Activated CD4-positive, alpha-beta T cell treated with anti-CD3 and anti-CD28 coated beads, Interleukin-2, amount 10 ng/mL, durations not matched to agents 24 days and 14 days (primary cell): ENCODE data around the gene SLC4A11. TPM values are rescaled to one million over a fixed set of nuclear protein-coding genes. Genes with fewer than 3 reads are reported as not detected.

Experiments used
- DNase-seq: peaks from one replicate; pipeline ENCODE4 v3.0.0; 2022
- H3K27ac Mint-ChIP-seq: one replicate; pipeline ENCODE4 v1.8.0; 2022; ENCODE audit warnings: mild to moderate bottlenecking, mixed read lengths
- H3K27me3 Mint-ChIP-seq: one replicate; pipeline ENCODE4 v1.8.0; 2022; ENCODE audit warnings: mixed read lengths
- H3K36me3 Mint-ChIP-seq: one replicate; pipeline ENCODE4 v1.8.0; 2022; ENCODE audit warnings: low read depth, mild to moderate bottlenecking, mixed read lengths
- H3K4me1 Mint-ChIP-seq: one replicate; pipeline ENCODE4 v1.8.0; 2021; ENCODE audit warnings: mixed read lengths
- H3K4me3 Mint-ChIP-seq: one replicate; pipeline ENCODE4 v1.8.0; 2022; ENCODE audit warnings: mild to moderate bottlenecking, moderate library complexity, mixed read lengths
- H3K9me3 Mint-ChIP-seq: one replicate; pipeline ENCODE4 v1.8.0; 2021; ENCODE audit warnings: mixed read lengths
- intact Hi-C: fragments of 100-400 bp; cut with micrococcal nuclease; formaldehyde crosslinking; loops from one replicate; pipeline ENCODE4 v1.15.1; 2023
- total RNA-seq: library from RNA; stranded (reverse); gene quantifications from 2 replicates; pipeline ENCODE4 v1.2.3, GENCODE V29; 2022

Gene SLC4A11
- 1.9 and 2.4 TPM in 2 replicates for total RNA-seq

DNA sequence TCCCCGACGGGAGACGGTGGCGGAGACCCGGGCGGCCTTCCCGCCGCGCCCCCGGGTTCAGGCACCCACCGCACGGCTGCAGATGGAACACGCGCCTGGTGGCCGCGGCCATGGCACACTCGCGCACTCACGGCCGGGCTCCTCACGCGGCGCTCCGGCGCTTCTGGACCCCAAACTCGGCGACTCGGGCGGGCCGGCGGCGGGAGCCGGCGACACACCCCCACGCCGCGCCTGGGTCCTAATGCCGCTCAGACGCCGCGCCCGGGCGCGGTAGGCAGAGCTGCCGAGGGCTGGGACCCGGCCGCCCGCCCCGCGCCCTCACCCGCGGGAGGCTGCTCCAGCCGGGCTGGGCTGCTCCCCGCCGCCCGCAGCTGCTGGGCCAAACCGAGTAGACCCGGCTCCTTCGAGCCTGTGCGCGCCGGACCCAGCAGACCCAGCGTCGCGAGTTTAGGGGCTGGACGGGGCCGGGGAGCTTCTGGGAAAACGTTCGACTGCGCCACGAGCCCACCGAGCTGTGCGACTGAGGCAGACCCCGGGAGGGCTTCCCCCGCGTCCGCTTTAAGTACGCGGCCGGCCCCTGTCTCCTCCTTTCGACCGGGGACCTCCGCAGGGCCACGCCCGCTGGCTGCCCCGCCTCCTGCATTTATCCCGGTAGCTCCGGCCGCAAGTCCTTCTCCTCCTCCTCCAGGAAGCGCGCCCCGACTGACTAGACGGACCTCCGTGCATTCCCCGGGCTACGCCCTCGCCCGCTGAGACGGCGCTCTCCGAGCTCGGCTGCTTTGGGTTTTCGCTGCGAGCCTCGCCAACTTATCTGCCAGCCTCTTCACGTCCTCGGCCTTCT lies at the start of gene SLC4A11:
SLC4A11 (minus strand) TSS at position 165 of the 841 bp plus-strand sequence; CDS start at position 112, 53 bp downstream.
- no peaks in the 10 kb centered on the region for H3K36me3 Mint-ChIP-seq
- peaks cover 52% of the 10 kb centered on the region for H3K27me3 Mint-ChIP-seq
- H3K9me3 Mint-ChIP-seq, result no peaks in the 10 kb centered on the region
- H3K4me1 Mint-ChIP-seq, result peaks cover 8% of the 10 kb centered on the region
- H3K27ac Mint-ChIP-seq, result no peak within 1 kb of the TSS
- DNase-seq, result peak; percentile 84
- intact Hi-C loops, result loop anchor here (2.0 kb wide), 1 partner anchor 66 kb away; the partner anchor contains the start of gene LZTS3
- peak within 1 kb of the TSS; percentile 91 for H3K4me3 Mint-ChIP-seq

DNA sequence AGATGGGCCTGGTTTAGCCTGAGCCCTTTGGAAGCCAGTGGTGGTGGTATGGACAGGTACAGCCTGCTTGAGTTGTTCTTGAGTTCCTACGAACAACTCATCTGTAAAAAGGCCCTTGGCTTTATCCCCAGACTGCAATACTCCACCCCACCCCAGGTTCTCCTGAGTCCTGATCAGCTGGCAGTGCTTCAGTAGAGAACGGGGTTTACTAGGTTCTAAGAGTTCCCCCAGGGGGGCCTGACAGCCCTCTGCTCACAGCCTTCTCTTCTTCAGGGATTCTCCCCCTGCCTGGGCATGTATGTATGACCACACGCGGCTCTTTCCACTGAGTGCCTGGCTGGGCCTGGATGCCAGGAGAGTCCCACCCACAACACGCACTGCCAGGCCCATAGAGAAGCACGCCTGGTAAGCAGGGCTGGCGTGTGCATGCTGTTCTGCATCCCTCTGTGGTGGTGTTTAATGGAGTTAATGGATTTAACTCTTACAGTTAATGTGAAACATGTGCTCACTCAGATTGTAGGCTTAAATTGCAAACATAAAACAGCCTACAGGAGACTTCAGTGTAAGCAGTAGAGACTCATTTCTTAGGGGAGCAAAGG lies 44.3 kb upstream of the SLC4A11 start:
- H3K27me3 Mint-ChIP-seq, result no peaks in the 10 kb centered on the region
- H3K9me3 Mint-ChIP-seq, result no peaks in the 10 kb centered on the region
- no peak for DNase-seq
- no peak overlapping the region for H3K27ac Mint-ChIP-seq
- intact Hi-C loops, result no loop called here
- H3K36me3 Mint-ChIP-seq, result no peaks in the 10 kb centered on the region
- H3K4me1 Mint-ChIP-seq, result no peaks in the 10 kb centered on the region
- no peak overlapping the region for H3K4me3 Mint-ChIP-seq

DNA sequence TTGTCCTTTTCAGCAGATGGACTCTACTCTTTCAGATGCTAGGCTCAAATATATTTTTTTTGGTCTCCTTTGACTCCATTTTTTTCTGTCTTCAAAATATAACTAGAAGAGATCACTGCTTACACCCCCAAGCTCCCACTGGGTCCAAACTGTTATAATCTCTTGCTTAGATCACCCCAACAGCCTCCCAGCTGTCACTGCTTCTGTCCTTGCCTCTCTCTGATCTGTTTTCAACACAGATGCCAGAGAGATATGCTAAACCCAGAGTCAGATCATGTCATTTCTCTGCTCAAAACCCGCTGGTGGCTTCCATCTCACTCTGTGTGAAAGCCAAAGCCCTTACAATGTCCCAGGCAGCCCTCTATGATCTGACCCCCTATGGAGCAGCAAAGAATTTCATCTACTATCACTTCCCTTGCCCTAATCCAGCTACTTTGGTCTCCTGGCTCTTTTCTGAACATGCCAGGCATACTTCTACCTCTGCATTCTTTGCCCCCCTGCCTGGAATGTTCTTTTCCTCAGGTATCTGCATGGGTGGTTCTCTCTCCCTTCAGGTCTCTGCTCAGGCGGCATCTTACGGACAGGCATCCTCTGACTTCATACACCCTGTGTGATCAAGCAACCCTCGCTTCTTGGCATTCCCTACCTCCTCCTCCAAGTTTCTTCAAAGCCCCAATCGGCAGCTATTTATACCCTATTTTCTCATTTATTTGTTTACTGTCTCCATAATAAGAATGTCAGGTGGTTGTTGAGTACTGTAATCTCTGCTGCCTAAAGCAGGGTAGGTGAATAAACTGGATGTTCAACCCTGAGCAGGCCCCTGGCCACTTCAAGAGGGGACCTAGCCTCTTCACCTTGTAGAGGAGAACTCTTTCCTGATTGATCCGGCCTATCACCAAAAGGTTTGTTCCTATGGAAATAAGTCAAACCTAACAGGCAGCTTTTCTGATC lies 43.6 kb upstream of the SLC4A11 start:
- Mint-ChIP-seq H3K4me1 (no peaks in the 10 kb centered on the region), H3K27me3 (no peaks in the 10 kb centered on the region)

DNA sequence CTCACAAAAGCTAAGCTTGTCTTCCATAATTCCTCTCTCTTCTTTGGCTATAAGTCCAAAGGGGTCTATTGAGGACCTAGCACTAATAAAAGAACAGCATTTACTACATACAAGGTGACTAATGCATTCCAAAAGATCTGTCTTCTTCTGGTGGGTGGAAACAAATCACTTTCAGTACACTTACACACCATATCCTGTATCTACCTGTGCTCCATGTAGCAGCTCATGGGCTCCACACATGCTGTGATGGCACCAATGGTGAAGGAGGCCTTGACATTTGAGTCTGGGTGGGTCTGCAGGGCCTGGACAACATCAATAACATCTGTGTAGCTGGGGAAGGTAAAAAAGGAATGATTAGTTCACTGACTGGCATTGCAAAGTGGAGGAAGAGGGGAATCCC lies 42.4 kb upstream of the SLC4A11 start:
- intact Hi-C loops, result no loop called here
- H3K9me3 Mint-ChIP-seq, result no peaks in the 10 kb centered on the region
- H3K27me3 Mint-ChIP-seq, result no peaks in the 10 kb centered on the region
- no peaks in the 10 kb centered on the region for H3K36me3 Mint-ChIP-seq
- no peak for DNase-seq
- H3K27ac Mint-ChIP-seq, result no peak overlapping the region
- no peaks in the 10 kb centered on the region for H3K4me1 Mint-ChIP-seq
- H3K4me3 Mint-ChIP-seq, result no peak overlapping the region

More for the DNA sequence above, 43.6 kb upstream of the SLC4A11 start:
- no peaks in the 10 kb centered on the region for H3K9me3 Mint-ChIP-seq
- intact Hi-C loops, result no loop called here
- no peak for DNase-seq
- H3K4me3 Mint-ChIP-seq, result no peak overlapping the region
- no peak overlapping the region for H3K27ac Mint-ChIP-seq
- no peaks in the 10 kb centered on the region for H3K36me3 Mint-ChIP-seq

DNA sequence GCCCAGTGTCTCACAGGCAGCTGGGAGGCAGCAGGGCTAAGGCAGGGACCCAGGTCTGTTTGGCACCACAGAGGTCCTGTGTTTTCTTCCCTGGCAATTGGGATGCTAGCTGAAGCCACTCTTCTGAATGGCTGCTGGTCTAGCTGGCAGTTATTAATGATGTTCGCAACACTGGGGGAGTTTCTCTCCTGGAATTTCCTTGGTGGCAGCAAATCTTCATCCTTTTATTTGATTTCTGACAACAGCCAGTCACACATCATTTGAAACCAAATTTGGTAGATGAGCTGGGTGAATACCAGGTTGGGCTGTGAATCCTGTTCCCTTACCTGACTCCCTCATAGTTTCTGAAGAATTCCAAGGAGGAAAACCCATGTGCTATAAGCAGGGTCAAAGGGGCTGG lies 40.8 kb upstream of the SLC4A11 start:
- Mint-ChIP-seq H3K27me3 (no peaks in the 10 kb centered on the region), H3K4me1 (no peaks in the 10 kb centered on the region), H3K9me3 (no peaks in the 10 kb centered on the region), H3K4me3 (no peak overlapping the region), H3K27ac (no peak overlapping the region), H3K36me3 (no peaks in the 10 kb centered on the region)
- no peak for DNase-seq
- intact Hi-C loops, result no loop called here

DNA sequence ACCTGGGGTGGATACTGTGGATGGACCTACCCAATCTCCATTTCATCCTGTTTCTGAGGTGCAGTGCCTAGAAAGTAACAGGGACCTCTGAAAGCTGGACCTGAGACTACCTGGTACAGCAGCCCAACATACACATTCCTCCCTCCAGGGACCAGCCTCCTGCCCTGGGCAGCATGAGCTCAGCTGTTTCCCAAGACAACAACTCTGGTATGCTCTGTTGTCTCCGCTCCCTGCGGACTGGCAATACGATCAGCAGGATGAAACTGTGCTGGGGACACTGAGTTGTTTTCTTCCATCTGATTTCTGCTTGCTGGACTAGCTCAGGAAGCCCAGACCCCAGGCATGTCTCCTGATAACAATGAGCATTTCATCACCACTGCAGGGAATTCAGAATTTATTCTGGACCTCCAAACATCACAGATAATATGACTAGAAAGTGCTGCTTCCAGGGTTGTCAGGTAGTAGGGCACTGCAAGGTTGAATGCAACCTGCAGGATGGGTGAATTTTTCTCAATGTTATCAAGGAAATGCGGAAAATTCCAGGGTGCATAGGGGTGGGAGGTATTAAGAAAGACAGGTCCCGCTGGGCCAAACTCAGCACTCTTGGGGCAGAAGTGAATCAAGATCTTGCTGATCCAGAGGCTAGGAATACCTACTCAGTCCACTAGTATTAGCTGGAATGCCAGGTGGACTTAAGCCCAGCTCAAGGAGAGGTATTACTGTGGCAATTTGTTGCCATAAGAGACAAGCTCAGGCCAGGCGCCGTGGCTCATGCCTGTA lies 38.9 kb upstream of the SLC4A11 start:
- Mint-ChIP-seq H3K4me1 (no peaks in the 10 kb centered on the region), H3K27ac (no peak overlapping the region), H3K9me3 (no peaks in the 10 kb centered on the region), H3K4me3 (no peak overlapping the region), H3K36me3 (no peaks in the 10 kb centered on the region), H3K27me3 (no peaks in the 10 kb centered on the region)
- intact Hi-C loops, result loop anchor here (2.0 kb wide), 1 partner anchor 59 kb away; no protein-coding TSS in a partner anchor
- no peak for DNase-seq

DNA sequence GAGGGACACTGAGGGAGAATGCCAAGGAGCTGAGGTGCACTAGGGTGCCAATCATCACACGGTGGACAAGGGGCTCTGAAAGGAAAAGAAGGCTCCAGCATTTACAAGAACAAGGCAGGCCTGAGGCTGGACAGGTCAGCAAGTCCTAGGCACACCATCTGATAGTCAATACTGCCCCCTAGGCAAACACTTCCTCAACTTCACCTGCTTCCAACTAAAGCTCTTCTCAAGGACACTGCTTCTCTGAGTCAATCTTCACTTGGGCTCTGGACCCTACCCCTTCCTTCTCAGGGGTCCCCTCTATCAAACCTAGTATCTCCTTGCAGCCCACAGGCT lies 37.7 kb upstream of the SLC4A11 start:
- Mint-ChIP-seq H3K36me3 (no peaks in the 10 kb centered on the region), H3K9me3 (no peaks in the 10 kb centered on the region), H3K4me3 (no peak overlapping the region), H3K4me1 (no peaks in the 10 kb centered on the region), H3K27ac (no peak overlapping the region), H3K27me3 (no peaks in the 10 kb centered on the region)
- no peak for DNase-seq
- intact Hi-C loops, result loop anchor here (2.0 kb wide), 1 partner anchor 58 kb away; no protein-coding TSS in a partner anchor

DNA sequence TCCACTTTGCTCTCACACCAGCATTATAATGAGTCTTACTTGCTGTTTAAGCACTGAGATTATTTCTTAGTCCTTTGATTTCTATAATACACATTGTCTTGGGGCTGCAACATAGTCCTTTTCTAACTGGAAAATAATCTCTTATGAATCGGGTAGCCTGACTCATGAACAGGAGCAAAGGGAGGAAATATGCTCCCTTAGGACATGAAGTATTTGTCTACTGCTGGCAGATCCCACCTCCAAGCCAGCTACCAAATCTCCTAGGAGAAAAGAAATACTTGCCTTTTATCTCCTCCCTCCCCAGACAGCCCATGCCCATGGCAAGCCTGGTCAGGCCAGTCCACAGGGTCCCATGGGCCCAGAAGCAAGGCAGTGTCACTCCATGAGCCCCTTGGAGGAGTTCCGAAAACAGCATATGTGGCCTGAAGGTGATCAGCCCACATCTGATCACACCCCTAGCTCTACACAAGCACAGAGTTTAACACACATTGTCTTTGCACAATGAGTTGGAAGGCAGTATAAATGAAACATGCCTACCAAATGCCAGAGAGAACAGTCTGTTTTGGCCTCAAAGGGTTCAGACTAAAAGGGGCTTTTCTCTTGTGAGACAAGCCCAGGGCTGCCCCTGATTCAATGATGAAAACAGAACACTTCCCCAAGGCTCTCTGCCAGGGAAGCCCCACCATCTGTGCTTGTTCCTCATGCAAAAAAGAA lies 37.1 kb upstream of the SLC4A11 start:
- DNase-seq, result no peak
- H3K36me3 Mint-ChIP-seq, result no peaks in the 10 kb centered on the region
- intact Hi-C loops, result loop anchor here (2.0 kb wide), 1 partner anchor 57 kb away; no protein-coding TSS in a partner anchor
- no peaks in the 10 kb centered on the region for H3K4me1 Mint-ChIP-seq
- H3K27me3 Mint-ChIP-seq, result no peaks in the 10 kb centered on the region
- H3K9me3 Mint-ChIP-seq, result no peaks in the 10 kb centered on the region
- no peak overlapping the region for H3K4me3 Mint-ChIP-seq
- no peak overlapping the region for H3K27ac Mint-ChIP-seq

DNA sequence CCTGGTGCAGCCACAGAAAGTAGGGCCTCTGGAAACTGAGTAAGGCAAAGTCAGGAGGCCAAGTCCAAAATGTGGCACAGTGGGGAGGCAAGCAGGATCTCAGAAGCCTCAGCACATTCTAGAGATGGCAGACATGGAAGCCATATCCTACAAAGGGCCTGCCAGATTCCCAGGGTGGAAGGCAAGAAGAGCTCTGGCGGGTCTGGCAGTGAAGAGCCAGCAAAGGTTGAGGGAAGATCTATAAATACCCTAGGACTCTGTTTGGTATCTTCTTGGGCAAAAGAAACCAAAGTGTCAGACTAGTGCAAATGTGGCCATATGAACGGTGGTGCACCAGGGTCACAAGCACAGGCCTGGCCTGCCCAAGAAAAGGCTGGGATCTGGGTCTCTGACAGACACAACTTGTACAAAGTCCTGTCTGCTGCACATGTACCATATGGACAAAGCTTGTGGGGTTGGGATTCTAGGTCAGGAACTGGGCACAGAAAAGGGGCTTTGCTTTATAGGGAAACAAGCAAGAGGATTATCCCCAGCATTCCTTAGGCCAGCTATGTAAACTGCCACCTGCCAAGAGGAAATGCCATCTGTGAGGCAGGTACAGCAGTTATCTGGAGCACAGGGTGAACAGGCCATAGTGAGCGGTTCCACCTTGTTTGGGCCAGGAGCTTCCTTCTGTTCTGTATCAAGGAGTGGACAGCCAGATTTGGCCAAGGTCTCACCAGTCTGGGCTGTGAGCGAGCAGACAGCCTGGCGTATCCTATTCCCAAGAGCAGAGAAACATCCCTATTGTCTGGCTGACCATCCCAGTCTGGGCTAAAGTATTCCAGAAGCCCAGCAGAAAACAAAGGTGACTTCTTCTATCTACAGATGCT lies 36.3 kb upstream of the SLC4A11 start:
- H3K27ac Mint-ChIP-seq, result no peak overlapping the region
- intact Hi-C loops, result no loop called here
- H3K4me1 Mint-ChIP-seq, result no peaks in the 10 kb centered on the region
- H3K36me3 Mint-ChIP-seq, result no peaks in the 10 kb centered on the region
- no peaks in the 10 kb centered on the region for H3K9me3 Mint-ChIP-seq
- DNase-seq, result no peak
- no peaks in the 10 kb centered on the region for H3K27me3 Mint-ChIP-seq
- H3K4me3 Mint-ChIP-seq, result no peak overlapping the region

DNA sequence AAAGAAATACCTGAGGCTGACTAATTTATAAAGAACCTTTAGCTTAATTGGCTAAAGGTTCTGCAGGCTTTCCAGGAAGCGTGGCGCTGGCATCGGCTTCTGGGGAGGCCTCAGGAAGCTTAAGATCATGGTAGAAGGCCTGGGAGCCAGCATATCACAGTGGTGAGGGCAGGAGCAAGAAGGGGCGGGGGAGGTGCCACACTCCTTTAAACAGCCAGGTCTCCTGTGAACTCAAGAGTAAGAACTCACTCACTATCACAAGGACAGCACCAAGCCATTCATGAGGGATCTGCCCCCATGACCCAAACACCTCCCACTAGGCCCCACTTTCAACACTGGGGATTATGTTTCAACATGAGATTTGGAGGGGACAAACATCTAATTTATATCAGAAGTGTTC lies 34.4 kb upstream of the SLC4A11 start:
- DNase-seq, result no peak
- no peaks in the 10 kb centered on the region for H3K4me1 Mint-ChIP-seq
- no peak overlapping the region for H3K4me3 Mint-ChIP-seq
- no peaks in the 10 kb centered on the region for H3K36me3 Mint-ChIP-seq
- H3K9me3 Mint-ChIP-seq, result no peaks in the 10 kb centered on the region
- H3K27me3 Mint-ChIP-seq, result no peaks in the 10 kb centered on the region
- intact Hi-C loops, result no loop called here
- no peak overlapping the region for H3K27ac Mint-ChIP-seq

DNA sequence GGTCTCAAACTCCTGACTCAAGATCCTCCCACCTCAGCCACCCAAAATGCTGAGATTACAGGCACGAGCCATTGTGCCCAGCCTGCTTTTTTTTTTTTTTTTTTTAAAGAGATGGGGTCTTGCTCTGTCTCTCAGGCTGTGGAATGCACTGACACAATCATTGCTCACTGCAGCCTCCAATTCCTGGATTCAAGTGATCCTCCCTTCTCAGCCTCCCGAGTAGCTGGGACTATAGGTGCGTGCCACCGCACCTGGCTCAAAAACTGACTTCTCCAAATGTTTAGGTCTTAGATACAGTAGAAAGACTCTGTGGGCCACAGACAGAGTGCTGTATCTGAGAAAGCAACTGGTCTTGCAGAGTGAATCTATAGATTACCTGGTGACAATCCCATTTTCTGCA lies 31.1 kb upstream of the SLC4A11 start:
- Mint-ChIP-seq H3K9me3 (no peaks in the 10 kb centered on the region), H3K4me3 (no peak overlapping the region), H3K27me3 (no peaks in the 10 kb centered on the region), H3K27ac (no peak overlapping the region), H3K4me1 (no peaks in the 10 kb centered on the region), H3K36me3 (no peaks in the 10 kb centered on the region)
- no peak for DNase-seq
- intact Hi-C loops, result no loop called here

DNA sequence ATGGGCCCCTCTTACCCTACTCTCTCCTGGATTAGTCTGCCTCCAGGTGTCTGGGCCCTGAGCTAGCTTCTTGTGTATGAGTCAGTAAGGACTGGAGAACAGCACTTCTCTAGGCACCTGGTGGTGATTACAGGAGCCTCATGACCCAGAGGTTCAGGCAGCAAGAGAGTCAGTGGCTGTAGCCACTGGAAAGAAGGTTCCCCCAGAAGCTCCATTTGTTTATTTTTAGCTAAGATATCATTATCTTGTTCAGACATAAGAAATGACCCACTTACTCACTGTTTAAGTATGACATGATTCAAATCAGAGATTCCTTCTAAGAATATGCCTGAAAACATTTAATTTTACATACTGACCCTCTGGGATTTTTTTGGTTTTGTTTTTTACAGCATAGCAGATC lies 23.6 kb upstream of the SLC4A11 start:
- H3K4me1 Mint-ChIP-seq, result no peaks in the 10 kb centered on the region
- peaks cover 3% of the 10 kb centered on the region for H3K36me3 Mint-ChIP-seq
- no peaks in the 10 kb centered on the region for H3K27me3 Mint-ChIP-seq
- H3K4me3 Mint-ChIP-seq, result no peak overlapping the region
- no peak for DNase-seq
- intact Hi-C loops, result no loop called here
- no peaks in the 10 kb centered on the region for H3K9me3 Mint-ChIP-seq
- H3K27ac Mint-ChIP-seq, result no peak overlapping the region
